ENCODE results near the gene CCNE1.

The CCNE1 gene

DNA sequence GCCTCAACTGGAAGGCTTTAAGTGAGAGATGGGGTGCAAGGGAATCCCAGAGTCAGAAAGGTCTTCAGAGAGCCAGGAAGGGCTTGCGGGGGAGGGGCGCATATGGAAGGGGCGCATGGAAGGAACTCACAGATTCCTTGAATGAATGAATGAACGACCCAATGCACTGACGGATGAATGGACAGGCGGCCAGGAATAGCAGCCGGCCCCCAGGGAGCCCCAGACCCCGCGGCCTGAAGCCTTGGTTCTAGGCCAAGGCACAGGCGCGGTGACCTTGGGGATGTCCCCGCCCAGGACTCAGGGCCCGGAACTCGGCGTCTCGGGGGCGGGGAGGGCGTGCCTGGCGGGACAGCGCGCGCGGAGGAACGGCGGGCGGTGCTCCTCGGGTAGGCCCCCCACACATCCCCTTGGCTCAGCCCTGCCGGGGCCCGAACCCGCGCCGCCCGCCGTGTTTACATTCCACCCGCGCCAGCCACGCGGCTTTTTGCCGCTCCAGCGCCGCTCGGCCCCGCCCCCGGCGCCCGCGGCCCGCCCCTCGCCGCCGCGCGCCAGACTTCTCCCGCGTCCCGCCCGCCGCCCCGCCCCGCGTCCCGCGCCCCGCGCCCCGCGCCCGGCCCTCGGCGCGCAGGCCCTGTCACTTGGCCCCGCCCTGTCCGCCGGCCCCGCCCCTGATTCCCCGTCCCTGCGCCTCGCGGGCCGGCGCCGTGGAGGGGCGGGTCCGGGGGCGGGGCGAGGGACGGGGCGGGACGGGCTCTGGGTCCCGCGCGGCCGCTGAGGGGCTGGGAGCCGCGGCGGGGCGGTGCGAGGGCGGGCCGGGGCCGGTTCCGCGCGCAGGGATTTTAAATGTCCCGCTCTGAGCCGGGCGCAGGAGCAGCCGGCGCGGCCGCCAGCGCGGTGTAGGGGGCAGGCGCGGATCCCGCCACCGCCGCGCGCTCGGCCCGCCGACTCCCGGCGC lies at the start of gene CCNE1:
Gene CCNE1, plus strand, starts transcription at position 867 of the 955 bp plus-strand sequence. CDS start 565 bp downstream, outside the sequence.
- H3K4me1 ChIP-seq: peaks cover 0 to 16% (median 10%) of the 10 kb centered on the region in 4 donors
- intact Hi-C loops (cut with DNase I; ENCODE audit: low total_unique reads): loop anchor here (2.0 kb wide), 2 partner anchors 33 to 65 kb away; no protein-coding TSS in a partner anchor
- peak within 1 kb of the TSS in 1 of 2 donors; percentile 51 for H3K27ac ChIP-seq
- no peaks in the 10 kb centered on the region for H3K27me3 ChIP-seq
- TF ChIP-seq, protein P1, sequence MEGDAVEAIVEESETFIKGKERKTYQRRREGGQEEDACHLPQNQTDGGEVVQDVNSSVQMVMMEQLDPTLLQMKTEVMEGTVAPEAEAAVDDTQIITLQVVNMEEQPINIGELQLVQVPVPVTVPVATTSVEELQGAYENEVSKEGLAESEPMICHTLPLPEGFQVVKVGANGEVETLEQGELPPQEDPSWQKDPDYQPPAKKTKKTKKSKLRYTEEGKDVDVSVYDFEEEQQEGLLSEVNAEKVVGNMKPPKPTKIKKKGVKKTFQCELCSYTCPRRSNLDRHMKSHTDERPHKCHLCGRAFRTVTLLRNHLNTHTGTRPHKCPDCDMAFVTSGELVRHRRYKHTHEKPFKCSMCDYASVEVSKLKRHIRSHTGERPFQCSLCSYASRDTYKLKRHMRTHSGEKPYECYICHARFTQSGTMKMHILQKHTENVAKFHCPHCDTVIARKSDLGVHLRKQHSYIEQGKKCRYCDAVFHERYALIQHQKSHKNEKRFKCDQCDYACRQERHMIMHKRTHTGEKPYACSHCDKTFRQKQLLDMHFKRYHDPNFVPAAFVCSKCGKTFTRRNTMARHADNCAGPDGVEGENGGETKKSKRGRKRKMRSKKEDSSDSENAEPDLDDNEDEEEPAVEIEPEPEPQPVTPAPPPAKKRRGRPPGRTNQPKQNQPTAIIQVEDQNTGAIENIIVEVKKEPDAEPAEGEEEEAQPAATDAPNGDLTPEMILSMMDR (IDR thresholded peaks at IDR 0.05): no peak
- no peaks in the 10 kb centered on the region for H3K9me3 ChIP-seq
- DNase-seq: peak; percentile 89 to 93
- H3K4me3 ChIP-seq: peak within 1 kb of the TSS; percentile 54 to 75
- H3K36me3 ChIP-seq: no peaks in the 10 kb centered on the region

DNA sequence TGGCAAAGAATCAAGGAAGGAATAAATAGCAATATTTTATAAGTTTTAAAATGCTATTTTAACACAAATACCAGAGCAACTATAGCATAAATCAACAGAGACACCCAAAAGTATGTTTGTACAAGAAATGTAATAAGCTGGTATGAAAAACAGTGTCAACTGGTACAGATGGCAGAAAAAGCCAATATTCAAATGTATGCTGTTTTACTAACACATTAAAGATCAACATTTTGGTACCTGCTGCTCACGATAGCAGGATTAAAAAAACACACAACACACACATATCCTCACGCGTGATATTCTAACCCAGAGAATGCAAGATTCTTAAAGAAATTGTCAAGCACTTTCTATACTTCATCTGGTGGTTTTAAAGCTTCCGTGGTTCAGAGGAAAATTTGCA lies 48.6 kb upstream of the CCNE1 start:
- Histone ChIP-seq H3K27ac (no peak overlapping the region), H3K9me3 (no peaks in the 10 kb centered on the region), H3K36me3 (no peaks in the 10 kb centered on the region), H3K27me3 (peaks cover 0 to 52% of the 10 kb centered on the region in 2 donors), H3K4me1 (peaks cover 0 to 5% (median 2%) of the 10 kb centered on the region in 4 donors), H3K4me3 (no peak overlapping the region)
- intact Hi-C loops (cut with DNase I; ENCODE audit: low total_unique reads): loop anchor here (5.0 kb wide), 1 partner anchor 109 kb away; no protein-coding TSS in a partner anchor
- TF ChIP-seq, protein P1 (IDR thresholded peaks at IDR 0.05): no peak
- no peak for DNase-seq

DNA sequence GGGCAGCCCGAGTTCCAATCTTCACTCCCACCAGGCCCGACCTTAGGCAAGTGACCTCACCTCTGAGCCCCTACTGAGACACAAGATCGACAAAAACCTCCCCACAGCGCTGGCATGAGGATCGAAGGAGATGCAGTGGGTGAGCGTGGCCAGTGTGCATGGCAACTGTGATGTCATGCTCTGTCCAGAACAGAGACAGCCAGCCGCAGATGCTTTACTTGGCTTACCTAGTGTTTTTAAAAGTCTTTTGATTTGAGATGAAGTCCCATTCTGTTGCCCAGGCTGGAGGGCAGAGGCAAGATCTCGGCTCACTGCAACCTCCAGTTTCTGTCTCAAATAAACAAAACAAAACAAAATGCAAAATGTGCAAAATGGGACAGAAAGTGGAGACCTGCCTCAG lies 47.4 kb upstream of the CCNE1 start:
- Histone ChIP-seq H3K4me3 (no peak overlapping the region), H3K36me3 (no peaks in the 10 kb centered on the region), H3K9me3 (no peaks in the 10 kb centered on the region), H3K27ac (no peak overlapping the region), H3K4me1 (peaks cover 0 to 5% (median 2%) of the 10 kb centered on the region in 4 donors), H3K27me3 (peaks cover 0 to 46% of the 10 kb centered on the region in 2 donors)
- TF ChIP-seq, protein P1 (IDR thresholded peaks at IDR 0.05): no peak
- intact Hi-C loops (cut with DNase I; ENCODE audit: low total_unique reads): loop anchor here (5.0 kb wide), 1 partner anchor 108 kb away; no protein-coding TSS in a partner anchor
- no peak for DNase-seq

DNA sequence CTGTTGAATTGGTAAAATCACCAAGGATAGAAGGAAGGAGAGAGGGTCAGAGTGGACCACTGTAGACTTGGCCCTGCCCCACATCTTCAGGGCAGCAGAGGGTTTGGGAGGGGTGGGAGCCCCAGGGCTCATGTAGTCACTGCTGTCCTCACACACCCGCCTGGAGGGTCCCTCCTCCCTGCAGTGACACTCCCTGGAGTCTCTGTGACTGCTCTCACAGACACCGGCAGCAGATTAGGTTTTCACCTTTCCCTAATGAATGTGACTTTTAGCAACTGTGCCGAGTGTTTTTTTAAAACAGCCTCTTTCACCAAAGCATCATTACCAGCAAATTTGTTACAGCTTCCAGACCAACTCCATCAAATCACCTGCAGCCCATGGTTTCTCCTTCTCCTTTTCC lies 45.7 kb upstream of the CCNE1 start:
- TF ChIP-seq, protein P1 (IDR thresholded peaks at IDR 0.05): no peak
- intact Hi-C loops (cut with DNase I; ENCODE audit: low total_unique reads): no loop called here
- peaks cover 0 to 30% of the 10 kb centered on the region in 2 donors for H3K27me3 ChIP-seq
- no peak for DNase-seq
- H3K36me3 ChIP-seq: no peaks in the 10 kb centered on the region
- no peak overlapping the region for H3K27ac ChIP-seq
- H3K9me3 ChIP-seq: no peaks in the 10 kb centered on the region
- H3K4me1 ChIP-seq: no peaks in the 10 kb centered on the region
- no peak overlapping the region for H3K4me3 ChIP-seq

- H3K4me1 ChIP-seq: no peaks in the 10 kb centered on the region
- intact Hi-C loops (cut with DNase I; ENCODE audit: low total_unique reads): no loop called here
- TF ChIP-seq, protein P1 (IDR thresholded peaks at IDR 0.05): no peak
Measured at GRCh38 chr19:29767039-29767735, 44.6 kb upstream of the CCNE1 start.

More at GRCh38 chr19:29767039-29767735, 44.6 kb upstream of the CCNE1 start:
- Histone ChIP-seq H3K27ac (no peak overlapping the region), H3K36me3 (no peaks in the 10 kb centered on the region), H3K9me3 (no peaks in the 10 kb centered on the region), H3K27me3 (peaks cover 0 to 19% of the 10 kb centered on the region in 2 donors), H3K4me3 (no peak overlapping the region)
- DNase-seq: no peak
